ENCODE measurements around the gene CISTR.

GRCh38 chr12:53770281-53770680 is 18.5 kb upstream of the CISTR start:
- TF ChIP-seq CTCF (conservative IDR thresholded peaks at IDR 0.05 in 1 of 2, IDR thresholded peaks at IDR 0.05 in 1 of 2; ENCODE audit: low read depth in 1 of 2, low read length in 2 of 2) (no peak), EZH2 (IDR thresholded peaks at IDR 0.05; ENCODE audit: low read length, missing control alignments) (no peak)

All from fibroblast of lung (primary cell).